Fibroblast of lung (primary cell): Measurements from ENCODE around the gene MYBBP1A. TPM values are rescaled to one million over a fixed set of nuclear protein-coding genes. Genes with fewer than 3 reads are reported as not detected.

ENCODE experiments used
- DNase-seq, 2 donors: peaks; one replicate each; pipeline versions ENCODE4 v3.0.0 to v3.0.0-alpha.2; 2010; ENCODE audit warnings: low read depth in 2 of 2
- H2AFZ ChIP-seq: 2 replicates; pipeline ENCODE4 v1.5.1; 2012; ENCODE audit warnings: low read length, control low read depth, inconsistent platforms
- H3K27ac ChIP-seq: 2 replicates; pipeline ENCODE4 v1.5.1; 2011; ENCODE audit warnings: low read length, control low read depth; ENCODE audit not compliant: insufficient read depth
- H3K27me3 ChIP-seq: 2 replicates; pipeline ENCODE4 v1.5.1; 2011; ENCODE audit warnings: mild to moderate bottlenecking, low read length; ENCODE audit not compliant: control insufficient read depth, insufficient read depth
- H3K36me3 ChIP-seq: 2 replicates; pipeline ENCODE4 v1.5.1; 2011; ENCODE audit warnings: low read length; ENCODE audit not compliant: control insufficient read depth, insufficient read depth
- H3K4me1 ChIP-seq: 2 replicates; pipeline ENCODE4 v1.5.1; 2011; ENCODE audit warnings: low read length; ENCODE audit not compliant: control insufficient read depth, insufficient read depth; ENCODE audit errors: extremely low read depth
- H3K4me2 ChIP-seq: 2 replicates; pipeline ENCODE4 v1.5.1; 2011; ENCODE audit warnings: low read length, control low read depth; ENCODE audit not compliant: insufficient read depth; ENCODE audit errors: extremely low read depth
- H3K4me3 ChIP-seq, 4 experiments: fragments of 200-600 bp in 1 of 4; sonication (generic) in 1 of 4; replicated peaks in 1 of 4; 2 replicates each; pipeline ENCODE4 v1.5.1; 2011 to 2016; ENCODE audit warnings: low read length in 4 of 4, low read depth in 3 of 4, mild to moderate bottlenecking in 3 of 4, control low read depth in 2 of 4, inconsistent platforms in 1 of 4, mixed read lengths in 1 of 4; ENCODE audit not compliant: insufficient read depth in 1 of 4; ENCODE audit errors: control extremely low read depth in 1 of 4
- H3K79me2 ChIP-seq: 2 replicates; pipeline ENCODE4 v1.5.1; 2012; ENCODE audit warnings: mild to moderate bottlenecking, low read length, inconsistent platforms; ENCODE audit not compliant: control insufficient read depth, insufficient read depth
- H3K9ac ChIP-seq: 2 replicates; pipeline ENCODE4 v1.5.1; 2011; ENCODE audit warnings: mild to moderate bottlenecking, low read length, control low read depth; ENCODE audit not compliant: insufficient read depth
- H3K9me3 ChIP-seq: 2 replicates; pipeline ENCODE4 v1.5.1; 2012; ENCODE audit warnings: low read depth, low read length; ENCODE audit not compliant: control insufficient read depth, insufficient read depth
- H4K20me1 ChIP-seq: 2 replicates; pipeline ENCODE4 v1.5.1; 2011; ENCODE audit warnings: low read length; ENCODE audit not compliant: control insufficient read depth, insufficient read depth; ENCODE audit errors: extremely low read depth
- EZH2 ChIP-seq: IDR thresholded peaks from 2 replicates; pipeline ENCODE4 v1.5.1; 2012; ENCODE audit warnings: low read length, control low read depth, mild to moderate bottlenecking; ENCODE audit errors: missing control alignments
- polyA plus RNA-seq, 2 donors: library from polyadenylated mRNA; depleted of rRNA in 1 of 2; stranded (reverse) in 1 of 2; unstranded in 1 of 2; fragments of >200 nt; gene quantifications; 2 replicates each; pipeline ENCODE4 v1.2.1, GENCODE V29; 2011 to 2012; ENCODE audit warnings: missing spikeins in 1 of 2
- total RNA-seq: library from RNA; depleted of rRNA; stranded (reverse); fragments of >200 nt; gene quantifications from 2 replicates; pipeline ENCODE4 v1.2.1, GENCODE V29; 2014
- TF ChIP-seq, protein P1 (sequence below), 2 donors: IDR thresholded peaks in 1 of 2; conservative IDR thresholded peaks in 1 of 2; 1 replicate in 1 of 2; 2 replicates in 1 of 2; pipeline ENCODE4 v1.5.1; 2011 to 2012; ENCODE audit warnings: low read length in 2 of 2, control low read depth in 1 of 2, inconsistent platforms in 1 of 2, low read depth in 1 of 2, mild to moderate bottlenecking in 1 of 2

The MYBBP1A gene
- total and polyA plus RNA-seq, 2 donors (not counting 1 experiment from before 2014, with no cell fraction given): 14.1 to 28.6 TPM

DNA sequence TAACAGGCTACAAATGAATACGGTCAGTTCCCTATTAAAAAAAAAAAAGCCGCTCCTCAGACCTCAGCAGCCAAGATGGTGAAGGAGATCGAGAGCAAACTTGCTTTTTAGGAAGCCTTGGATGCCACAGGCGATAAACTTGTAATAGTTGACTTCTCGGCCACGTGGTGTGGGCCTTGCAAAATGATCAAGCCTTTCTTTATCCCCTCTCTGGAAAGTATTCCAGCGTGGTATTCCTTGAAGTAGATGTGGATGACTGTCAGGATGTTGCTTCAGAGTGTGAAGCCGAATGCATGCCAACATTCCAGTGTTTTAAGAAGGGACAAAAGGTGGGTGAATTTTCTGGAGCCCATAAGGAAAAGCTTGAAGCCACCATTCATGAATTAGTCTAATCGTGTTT lies 16.9 kb upstream of the MYBBP1A start:
- H2AFZ ChIP-seq: no peak overlapping the region
- no peak overlapping the region for H3K4me3 ChIP-seq
- no peaks in the 10 kb centered on the region for H3K36me3 ChIP-seq
- no peaks in the 10 kb centered on the region for H3K9me3 ChIP-seq
- no peak for TF ChIP-seq EZH2
- TF ChIP-seq, protein P1, sequence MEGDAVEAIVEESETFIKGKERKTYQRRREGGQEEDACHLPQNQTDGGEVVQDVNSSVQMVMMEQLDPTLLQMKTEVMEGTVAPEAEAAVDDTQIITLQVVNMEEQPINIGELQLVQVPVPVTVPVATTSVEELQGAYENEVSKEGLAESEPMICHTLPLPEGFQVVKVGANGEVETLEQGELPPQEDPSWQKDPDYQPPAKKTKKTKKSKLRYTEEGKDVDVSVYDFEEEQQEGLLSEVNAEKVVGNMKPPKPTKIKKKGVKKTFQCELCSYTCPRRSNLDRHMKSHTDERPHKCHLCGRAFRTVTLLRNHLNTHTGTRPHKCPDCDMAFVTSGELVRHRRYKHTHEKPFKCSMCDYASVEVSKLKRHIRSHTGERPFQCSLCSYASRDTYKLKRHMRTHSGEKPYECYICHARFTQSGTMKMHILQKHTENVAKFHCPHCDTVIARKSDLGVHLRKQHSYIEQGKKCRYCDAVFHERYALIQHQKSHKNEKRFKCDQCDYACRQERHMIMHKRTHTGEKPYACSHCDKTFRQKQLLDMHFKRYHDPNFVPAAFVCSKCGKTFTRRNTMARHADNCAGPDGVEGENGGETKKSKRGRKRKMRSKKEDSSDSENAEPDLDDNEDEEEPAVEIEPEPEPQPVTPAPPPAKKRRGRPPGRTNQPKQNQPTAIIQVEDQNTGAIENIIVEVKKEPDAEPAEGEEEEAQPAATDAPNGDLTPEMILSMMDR (conservative IDR thresholded peaks at IDR 0.05 in 1 of 2, IDR thresholded peaks at IDR 0.05 in 1 of 2; ENCODE audit: low read depth in 1 of 2, low read length in 2 of 2): no peak
- no peaks in the 10 kb centered on the region for H3K4me1 ChIP-seq
- no peaks in the 10 kb centered on the region for H3K27me3 ChIP-seq
- no peak overlapping the region for H3K4me2 ChIP-seq
- DNase-seq: no peak
- no peak overlapping the region for H3K27ac ChIP-seq
- H3K79me2 ChIP-seq: no peaks in the 10 kb centered on the region
- no peaks in the 10 kb centered on the region for H4K20me1 ChIP-seq
- H3K9ac ChIP-seq: no peak overlapping the region

DNA sequence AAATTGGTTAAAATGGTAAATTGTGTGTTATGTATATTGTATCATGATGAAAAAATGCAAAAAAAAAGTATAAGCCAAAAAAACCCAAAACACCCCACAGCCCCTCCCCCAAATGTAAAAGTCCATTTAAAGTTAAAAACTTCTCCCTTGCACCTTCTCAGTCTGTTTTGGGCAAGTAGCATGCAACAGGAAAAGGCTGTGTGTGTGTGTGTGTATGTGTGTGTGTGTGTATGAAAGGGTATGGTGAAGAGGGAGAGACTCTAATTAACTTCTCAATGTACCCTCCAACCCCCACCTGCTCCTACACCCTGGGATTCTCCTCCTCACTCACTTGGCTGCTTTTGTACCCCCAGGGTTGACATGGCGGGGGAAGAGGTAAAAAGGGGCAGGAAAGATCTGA lies 14.4 kb upstream of the MYBBP1A start:
- Histone ChIP-seq H3K79me2 (no peaks in the 10 kb centered on the region), H3K27ac (no peak overlapping the region), H3K36me3 (no peaks in the 10 kb centered on the region), H3K4me1 (no peaks in the 10 kb centered on the region), H3K4me3 (no peak overlapping the region), H3K27me3 (no peaks in the 10 kb centered on the region), H3K9ac (no peak overlapping the region), H2AFZ (no peak overlapping the region), H3K9me3 (no peaks in the 10 kb centered on the region), H3K4me2 (no peak overlapping the region), H4K20me1 (no peaks in the 10 kb centered on the region)
- TF ChIP-seq, protein P1 (conservative IDR thresholded peaks at IDR 0.05 in 1 of 2, IDR thresholded peaks at IDR 0.05 in 1 of 2; ENCODE audit: low read depth in 1 of 2, low read length in 2 of 2): no peak
- TF ChIP-seq EZH2: no peak
- DNase-seq: no peak

DNA sequence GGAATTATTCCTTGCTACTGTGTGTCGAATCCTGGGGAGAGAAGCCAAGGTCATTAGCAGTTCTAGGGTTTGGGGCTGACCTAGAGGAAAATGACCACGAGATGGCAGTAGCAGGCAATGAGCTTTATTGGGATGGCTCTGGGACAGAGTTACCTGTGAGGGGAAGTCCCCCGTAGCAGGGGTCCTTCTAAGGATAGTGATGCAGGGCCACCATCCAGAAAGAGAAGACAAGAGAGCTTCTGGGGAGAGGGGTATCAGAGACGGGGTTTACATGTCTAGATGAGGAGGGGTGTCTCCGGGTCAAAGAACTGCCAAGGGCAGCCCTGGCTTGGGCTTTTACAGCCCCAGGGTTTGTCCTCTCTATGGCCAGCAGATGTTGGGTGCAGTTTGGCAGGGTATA lies 11.6 kb upstream of the MYBBP1A start:
- H3K27me3 ChIP-seq: no peaks in the 10 kb centered on the region
- H3K4me2 ChIP-seq: no peak overlapping the region
- H3K9ac ChIP-seq: no peak overlapping the region
- H3K4me3 ChIP-seq: no peak overlapping the region
- H3K27ac ChIP-seq: no peak overlapping the region
- H3K4me1 ChIP-seq: no peaks in the 10 kb centered on the region
- H4K20me1 ChIP-seq: no peaks in the 10 kb centered on the region
- no peaks in the 10 kb centered on the region for H3K9me3 ChIP-seq
- TF ChIP-seq, protein P1 (conservative IDR thresholded peaks at IDR 0.05 in 1 of 2, IDR thresholded peaks at IDR 0.05 in 1 of 2; ENCODE audit: low read depth in 1 of 2, low read length in 2 of 2): peak; percentile 83 to 86
- TF ChIP-seq EZH2: no peak
- no peak overlapping the region for H2AFZ ChIP-seq
- H3K36me3 ChIP-seq: no peaks in the 10 kb centered on the region
- no peaks in the 10 kb centered on the region for H3K79me2 ChIP-seq
- DNase-seq: peak; percentile 23 to 63
